HG02981 (cell line): Measurements from ENCODE around the gene ALDOC.

ENCODE experiments used
- ATAC-seq: cut with Tn5 transposase; IDR thresholded peaks from one replicate; pipeline ENCODE4 v1.9.1; 2021; ENCODE audit warnings: mild to moderate bottlenecking, moderate library complexity; ENCODE audit not compliant: unreplicated experiment

ALDOC gene

GRCh38 chr17:28553000-28553505 is 23.6 kb downstream of the ALDOC start:
- no peak for ATAC-seq

- peak; percentile 61 for ATAC-seq
Observed at GRCh38 chr17:28552176-28552999, 24.3 kb downstream of the ALDOC start, which contains the start of gene UNC119. Gene UNC119 (minus strand): TSS chr17:28552624. CDS start chr17:28552557, 67 bp downstream.

DNA sequence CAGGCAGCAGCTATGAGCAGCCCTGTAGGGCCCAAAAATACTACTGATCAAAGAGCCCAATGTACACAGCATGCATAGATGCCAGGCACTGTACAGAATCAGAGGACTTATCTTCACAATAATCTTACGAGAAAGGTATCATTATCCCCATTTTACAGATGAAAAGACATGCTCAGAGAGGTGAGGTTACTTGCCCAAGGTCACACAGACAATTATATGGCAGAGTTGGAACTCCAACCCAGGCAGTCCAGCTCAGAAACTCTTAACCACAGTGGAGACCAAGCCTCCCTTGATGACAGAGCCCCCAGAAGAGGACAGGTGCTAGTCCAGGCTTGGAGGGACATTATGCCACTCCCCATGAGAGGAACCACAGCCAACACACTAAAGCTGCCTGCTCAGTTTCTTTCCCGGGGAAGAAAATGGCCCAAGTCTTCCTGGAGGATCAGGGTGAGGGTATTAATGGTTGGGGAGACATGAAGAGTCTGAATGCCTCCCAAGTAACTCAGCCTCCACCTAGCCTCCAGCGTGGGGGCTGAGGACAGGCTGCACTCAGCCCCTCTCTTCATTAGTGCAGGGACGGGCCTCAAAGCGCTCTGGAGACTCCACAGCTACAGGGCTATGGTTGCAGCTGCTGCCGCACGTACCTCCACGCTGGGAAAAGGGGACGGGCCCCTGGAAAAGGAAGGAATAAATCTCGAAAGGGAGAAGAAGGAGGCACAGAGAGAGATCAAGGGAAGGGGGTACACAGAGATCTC is 25.1 kb downstream of the ALDOC start:
- no peak for ATAC-seq

GRCh38 chr17:28550858-28551257 is 25.8 kb downstream of the ALDOC start:
- no peak for ATAC-seq

DNA sequence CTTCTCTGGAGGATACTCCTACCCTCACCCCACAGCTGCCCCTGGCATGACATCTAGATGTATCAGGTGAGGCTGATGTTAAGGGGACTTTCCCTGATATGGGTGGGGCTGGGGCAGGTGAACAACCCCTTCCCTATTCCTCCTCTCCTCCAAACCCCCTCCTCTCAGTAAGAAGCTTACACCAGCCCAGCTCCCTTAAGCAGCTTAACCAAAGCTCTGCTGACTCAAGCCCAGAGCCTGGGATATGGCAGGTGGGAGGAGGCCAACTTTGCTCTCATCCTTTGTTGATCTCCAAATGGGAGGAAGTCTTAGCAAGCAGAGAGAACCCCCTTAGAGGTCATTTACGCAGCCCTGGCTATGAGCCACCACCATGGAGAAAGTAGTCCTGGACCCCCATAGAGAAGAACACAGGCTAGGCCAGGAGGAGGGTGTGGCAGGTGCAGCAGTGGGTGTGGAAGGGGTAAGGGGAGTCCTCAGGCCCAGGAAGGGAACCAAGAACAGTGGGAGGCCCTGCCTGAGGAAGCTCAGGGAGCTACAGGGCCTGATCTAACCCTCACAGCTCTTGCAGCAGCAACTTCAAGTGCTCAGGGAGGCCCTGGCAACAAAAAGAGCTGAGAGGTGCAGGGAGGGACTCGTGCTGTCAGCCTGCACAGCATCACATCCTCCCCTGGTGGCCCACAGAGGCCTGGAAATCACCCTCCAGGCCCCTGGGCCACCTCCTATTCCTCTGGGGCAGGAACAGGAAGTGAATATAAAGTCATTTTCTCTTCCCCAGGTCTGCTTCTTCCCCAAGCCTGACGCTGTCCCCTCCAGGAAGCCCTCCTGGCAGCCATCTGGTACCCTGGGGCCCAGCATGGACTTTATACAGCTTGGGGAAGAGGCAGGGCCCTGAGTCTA is 27.2 kb downstream of the ALDOC start:
- no peak for ATAC-seq

- no peak for ATAC-seq
Observed at GRCh38 chr17:28548417-28549130, 28.1 kb downstream of the ALDOC start.

- ATAC-seq, result no peak
Observed at GRCh38 chr17:28547623-28548416, 28.9 kb downstream of the ALDOC start.

GRCh38 chr17:28547096-28547622 is 29.5 kb downstream of the ALDOC start:
- no peak for ATAC-seq

DNA sequence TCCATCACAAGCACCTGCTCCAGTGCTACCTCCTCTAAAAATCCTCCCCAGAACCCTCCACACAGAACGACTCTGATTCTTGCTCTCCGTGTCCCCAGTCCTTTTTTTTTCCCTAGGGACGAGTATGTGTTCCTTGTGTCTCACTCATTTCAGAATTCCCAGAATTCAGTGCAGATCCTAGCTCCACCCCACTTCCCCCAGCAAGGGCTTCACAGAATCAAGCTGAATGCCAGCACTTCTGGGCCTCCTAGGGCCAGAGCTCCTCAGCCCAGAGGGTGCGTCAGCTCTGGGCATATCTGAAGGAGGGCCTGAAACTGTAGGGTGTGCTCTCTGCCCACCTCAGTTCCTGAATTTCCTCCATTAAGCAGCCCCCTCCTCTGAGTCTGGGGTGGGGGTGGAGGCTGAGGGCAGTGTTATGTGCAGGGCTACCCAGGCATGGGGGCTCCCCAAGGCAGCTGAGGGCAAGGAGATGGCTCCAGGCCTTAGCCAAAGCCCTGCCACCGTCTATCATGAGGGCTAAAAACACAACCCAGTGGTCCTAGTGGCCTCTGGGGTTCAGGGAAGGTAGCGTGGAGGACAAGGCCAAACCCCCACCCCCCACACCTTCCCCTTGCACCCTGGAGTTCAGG is 30.8 kb downstream of the ALDOC start:
- ATAC-seq, result no peak

GRCh38 chr17:28545141-28545503 is 31.6 kb downstream of the ALDOC start:
- no peak for ATAC-seq

DNA sequence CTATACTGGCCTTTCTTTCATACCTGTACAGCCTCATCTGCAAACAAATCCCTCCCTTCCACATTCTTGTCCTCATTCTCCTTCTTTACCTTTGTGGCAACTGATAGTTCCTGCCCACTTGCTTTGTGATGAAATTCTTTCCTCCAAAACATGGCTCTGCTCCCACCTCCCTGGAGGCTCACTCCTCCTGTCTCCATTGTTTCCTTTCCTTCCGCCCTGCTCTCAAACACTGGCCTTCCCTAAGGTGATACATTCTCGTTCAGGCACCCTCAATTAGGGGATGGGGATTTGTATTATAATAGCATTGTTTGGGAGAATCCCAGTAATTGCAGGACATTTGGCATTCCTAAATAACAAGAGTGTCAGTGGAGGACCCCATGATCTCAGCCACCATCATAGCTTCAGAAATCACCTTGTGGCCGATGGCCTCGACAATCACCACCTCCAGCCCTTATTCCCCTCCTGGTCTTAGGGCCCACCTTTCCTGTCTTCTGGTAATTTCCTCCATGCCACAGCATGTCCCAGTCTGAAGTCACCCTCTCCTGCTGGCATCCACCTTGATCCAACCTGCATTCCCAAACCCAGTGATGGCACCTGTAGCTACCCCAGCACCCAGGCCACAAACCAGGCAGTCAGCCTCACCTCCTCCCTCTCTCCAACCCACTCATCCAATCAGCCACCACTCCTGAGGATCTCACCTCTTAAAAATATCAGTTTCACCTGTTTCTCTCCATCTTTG is 32.1 kb downstream of the ALDOC start:
- ATAC-seq, result no peak

DNA sequence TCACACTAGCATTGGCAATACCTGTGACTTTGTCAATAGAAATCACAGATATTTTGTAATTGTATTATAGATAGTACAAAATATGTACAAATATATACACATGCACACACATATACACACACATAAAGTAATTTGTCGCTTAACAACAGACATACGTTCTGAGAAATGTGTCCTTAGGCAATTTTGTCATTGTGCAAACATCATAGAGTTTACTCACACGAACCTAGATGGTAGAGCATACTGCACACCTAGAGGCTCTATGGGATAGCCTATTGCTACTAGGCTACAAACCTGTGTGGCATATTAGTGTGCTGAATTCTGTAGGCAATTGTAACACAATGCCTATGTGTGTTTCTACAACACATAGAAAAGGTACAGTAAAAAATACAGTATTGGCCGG is 35.3 kb downstream of the ALDOC start:
- ATAC-seq, result no peak

- ATAC-seq, result no peak
Observed at GRCh38 chr17:28540231-28540630, 36.5 kb downstream of the ALDOC start.

DNA sequence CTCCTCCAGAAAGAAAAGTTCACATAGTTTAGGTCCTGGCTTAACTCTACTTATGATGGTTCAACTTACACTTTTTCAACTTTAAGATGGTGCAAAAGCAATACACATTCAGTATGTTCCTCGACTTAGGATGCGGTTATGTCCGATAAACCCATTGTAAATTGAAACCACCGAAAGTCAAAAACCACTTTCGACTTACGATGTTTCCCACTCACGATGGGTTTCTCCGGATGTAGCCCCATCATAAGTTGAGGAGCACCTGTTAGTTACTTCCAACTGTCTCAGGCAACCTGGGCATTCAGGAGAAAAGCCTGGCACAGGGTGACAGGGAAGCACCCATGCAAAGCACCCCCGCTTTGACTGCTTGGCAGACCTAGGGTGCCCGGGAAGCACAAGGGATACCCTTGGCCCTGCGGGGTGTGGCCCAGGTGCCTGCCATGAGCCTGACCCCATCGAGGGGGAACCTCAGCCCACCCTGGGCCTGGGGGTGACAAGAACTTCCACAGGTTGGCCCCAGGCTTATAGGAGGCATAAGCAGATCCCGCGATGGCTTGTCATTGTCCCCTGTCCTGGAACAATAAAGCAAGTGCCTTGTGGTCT is 38.3 kb downstream of the ALDOC start:
- ATAC-seq, result no peak

GRCh38 chr17:28537219-28537610 is 39.5 kb downstream of the ALDOC start:
- ATAC-seq, result no peak

- ATAC-seq, result no peak
Observed at GRCh38 chr17:28536532-28537218, 40.0 kb downstream of the ALDOC start.

GRCh38 chr17:28534740-28535375 is 41.8 kb downstream of the ALDOC start:
- ATAC-seq, result no peak
